Suprapubic skin (tissue), 4 donors: ENCODE measurements around the gene SEC24D. TPM values are rescaled to one million over a fixed set of nuclear protein-coding genes. Genes with fewer than 3 reads are reported as not detected.
A peak's percentile ranks its signal among the peaks of the same experiment; 100 is the strongest.

ENCODE experiments used
- DNase-seq, 2 donors: peaks; one replicate each; pipeline ENCODE4 v3.0.0-alpha.2; 2019; ENCODE audit warnings: low spot score in 2 of 2
- H3K27ac ChIP-seq: fragments of 200-600 bp; sonication (generic); one replicate; pipeline ENCODE4 v1.5.1; 2019
- H3K27me3 ChIP-seq: fragments of 200-600 bp; sonication (generic); one replicate; pipeline ENCODE4 v1.5.1; 2019
- H3K36me3 ChIP-seq: fragments of 200-600 bp; sonication (generic); one replicate; pipeline ENCODE4 v1.5.1; 2019
- H3K4me1 ChIP-seq: fragments of 200-600 bp; sonication (generic); one replicate; pipeline ENCODE4 v1.5.1; 2019
- H3K4me3 ChIP-seq: fragments of 200-600 bp; sonication (generic); one replicate; pipeline ENCODE4 v1.5.1; 2019; ENCODE audit warnings: mild to moderate bottlenecking
- H3K9me3 ChIP-seq: fragments of 200-600 bp; sonication (generic); one replicate; pipeline ENCODE4 v1.5.1; 2019
- CTCF ChIP-seq, 2 donors: fragments of 200-600 bp in 1 of 2; fragments of 450-650 bp in 1 of 2; sonication (generic) in 1 of 2; IDR thresholded peaks; one replicate each; pipeline ENCODE4 v1.5.1; 2016 to 2019; ENCODE audit warnings: antibody characterized with exemption in 2 of 2, mild to moderate bottlenecking in 1 of 2, moderate library complexity in 1 of 2
- EP300 ChIP-seq: sonication (generic); formaldehyde crosslinking; IDR thresholded peaks from one replicate; pipeline ENCODE4 v1.6.1; 2017; ENCODE audit warnings: antibody characterized with exemption
- POLR2A ChIP-seq, 2 donors: fragments of 450-650 bp; IDR thresholded peaks; one replicate each; pipeline ENCODE4 v1.6.1; 2017; ENCODE audit warnings: antibody characterized with exemption in 2 of 2, mild to moderate bottlenecking in 2 of 2, moderate library complexity in 2 of 2
- POLR2AphosphoS5 ChIP-seq, 3 donors: sonication (generic); formaldehyde crosslinking; IDR thresholded peaks; one replicate each; pipeline ENCODE4 v1.6.1; 2017; ENCODE audit warnings: antibody characterized with exemption in 3 of 3
- WGBS: methylation state at CpG from one replicate; pipeline ENCODE4 v1.1.5; 2018; 5-methylcytosine and 5-hydroxymethylcytosine counted together
- total RNA-seq, 4 donors: library from RNA; depleted of rRNA; stranded (reverse); fragments of >200 nt; gene quantifications; one replicate each; pipeline ENCODE4 v1.1.0, GENCODE V29; 2016

The SEC24D gene, protein sequence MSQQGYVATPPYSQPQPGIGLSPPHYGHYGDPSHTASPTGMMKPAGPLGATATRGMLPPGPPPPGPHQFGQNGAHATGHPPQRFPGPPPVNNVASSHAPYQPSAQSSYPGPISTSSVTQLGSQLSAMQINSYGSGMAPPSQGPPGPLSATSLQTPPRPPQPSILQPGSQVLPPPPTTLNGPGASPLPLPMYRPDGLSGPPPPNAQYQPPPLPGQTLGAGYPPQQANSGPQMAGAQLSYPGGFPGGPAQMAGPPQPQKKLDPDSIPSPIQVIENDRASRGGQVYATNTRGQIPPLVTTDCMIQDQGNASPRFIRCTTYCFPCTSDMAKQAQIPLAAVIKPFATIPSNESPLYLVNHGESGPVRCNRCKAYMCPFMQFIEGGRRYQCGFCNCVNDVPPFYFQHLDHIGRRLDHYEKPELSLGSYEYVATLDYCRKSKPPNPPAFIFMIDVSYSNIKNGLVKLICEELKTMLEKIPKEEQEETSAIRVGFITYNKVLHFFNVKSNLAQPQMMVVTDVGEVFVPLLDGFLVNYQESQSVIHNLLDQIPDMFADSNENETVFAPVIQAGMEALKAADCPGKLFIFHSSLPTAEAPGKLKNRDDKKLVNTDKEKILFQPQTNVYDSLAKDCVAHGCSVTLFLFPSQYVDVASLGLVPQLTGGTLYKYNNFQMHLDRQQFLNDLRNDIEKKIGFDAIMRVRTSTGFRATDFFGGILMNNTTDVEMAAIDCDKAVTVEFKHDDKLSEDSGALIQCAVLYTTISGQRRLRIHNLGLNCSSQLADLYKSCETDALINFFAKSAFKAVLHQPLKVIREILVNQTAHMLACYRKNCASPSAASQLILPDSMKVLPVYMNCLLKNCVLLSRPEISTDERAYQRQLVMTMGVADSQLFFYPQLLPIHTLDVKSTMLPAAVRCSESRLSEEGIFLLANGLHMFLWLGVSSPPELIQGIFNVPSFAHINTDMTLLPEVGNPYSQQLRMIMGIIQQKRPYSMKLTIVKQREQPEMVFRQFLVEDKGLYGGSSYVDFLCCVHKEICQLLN
- 10 to 100 TPM; 16.7 to 18.1 (median 18.0) TPM for total RNA-seq

DNA sequence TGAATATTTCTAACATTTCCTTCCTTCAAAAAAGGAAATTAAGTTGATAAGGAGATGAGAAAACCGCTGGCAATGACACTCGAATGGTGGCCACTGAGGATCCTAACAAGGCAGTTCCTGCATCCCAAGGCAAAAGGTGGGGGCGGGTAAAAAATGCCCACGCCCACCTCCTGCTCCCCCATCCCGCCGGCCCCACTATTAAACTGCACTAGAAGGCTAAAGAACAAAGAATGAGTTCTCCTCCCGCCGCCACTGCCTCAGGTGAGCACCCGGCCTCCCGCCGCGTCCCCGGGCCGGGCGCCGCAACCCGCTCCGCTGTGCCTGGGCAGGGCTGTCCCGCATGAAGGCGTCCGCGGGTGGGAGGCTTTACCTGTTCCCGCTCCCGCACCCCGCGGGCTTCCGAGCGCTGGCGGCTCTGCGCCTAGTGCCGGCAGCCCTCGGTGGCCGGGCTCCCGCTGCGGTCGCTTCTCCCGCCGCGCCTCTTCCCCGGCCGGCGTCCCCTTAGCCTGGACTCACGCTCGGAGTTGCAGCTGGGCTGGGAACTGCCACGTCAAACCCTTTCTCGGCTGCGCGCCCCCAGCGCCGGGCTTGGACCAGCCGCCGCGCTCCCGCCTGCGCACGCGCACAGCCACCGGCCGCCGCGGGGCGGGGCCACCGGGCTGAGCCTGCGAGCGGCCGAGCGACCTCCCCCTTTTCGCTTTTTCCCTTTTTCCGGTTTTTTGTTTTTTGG is at the start of gene SEC24D:
Gene SEC24D (minus strand): TSS at position 556 of the 730 bp plus-strand sequence. CDS start 2,430 bp downstream, outside the sequence.
- peak; percentile 89 to 93 for DNase-seq
- peak within 1 kb of the TSS; percentile 91 for H3K27ac ChIP-seq
- TF ChIP-seq POLR2AphosphoS5 (IDR thresholded peaks at IDR 0.05) (no peak), CTCF (IDR thresholded peaks at IDR 0.05) (peak in 1 of 2 donors; percentile 7), POLR2A (IDR thresholded peaks at IDR 0.05) (peak in 1 of 2 donors; percentile 73), EP300 (no peak)
- H3K4me1 ChIP-seq = peaks cover 17% of the 10 kb centered on the region
- peak within 1 kb of the TSS; percentile 97 for H3K4me3 ChIP-seq
- no peaks in the 10 kb centered on the region for H3K27me3 ChIP-seq
- no peaks in the 10 kb centered on the region for H3K36me3 ChIP-seq
- under 1% methylated on average over 49 of the region's 69 CpGs for WGBS
- H3K9me3 ChIP-seq = no peaks in the 10 kb centered on the region

- no peaks in the 10 kb centered on the region for H3K9me3 ChIP-seq
- H3K27me3 ChIP-seq = no peaks in the 10 kb centered on the region
- no peaks in the 10 kb centered on the region for H3K36me3 ChIP-seq
- TF ChIP-seq POLR2A (IDR thresholded peaks at IDR 0.05) = no peak
- no peak for TF ChIP-seq EP300
- no peak for TF ChIP-seq CTCF (IDR thresholded peaks at IDR 0.05)
- TF ChIP-seq POLR2AphosphoS5 (IDR thresholded peaks at IDR 0.05) = no peak
- WGBS = 90% methylated on average over 3 of the region's 3 CpGs
- no peak for DNase-seq
- H3K4me1 ChIP-seq = peaks cover 14% of the 10 kb centered on the region
- H3K27ac ChIP-seq = no peak overlapping the region
- no peak overlapping the region for H3K4me3 ChIP-seq
These were observed 48.8 kb upstream of the SEC24D start for GRCh38 chr4:118884716-118885115.

GRCh38 chr4:118883861-118884260 is 47.9 kb upstream of the SEC24D start:
- H3K36me3 ChIP-seq = no peaks in the 10 kb centered on the region
- no peak overlapping the region for H3K27ac ChIP-seq
- 65% methylated on average over 1 of the region's 1 CpG for WGBS
- no peaks in the 10 kb centered on the region for H3K9me3 ChIP-seq
- no peaks in the 10 kb centered on the region for H3K27me3 ChIP-seq
- H3K4me3 ChIP-seq = no peak overlapping the region
- DNase-seq = no peak
- H3K4me1 ChIP-seq = peaks cover 7% of the 10 kb centered on the region
- no peak for TF ChIP-seq EP300
- TF ChIP-seq POLR2AphosphoS5 (IDR thresholded peaks at IDR 0.05) = no peak
- no peak for TF ChIP-seq POLR2A (IDR thresholded peaks at IDR 0.05)
- TF ChIP-seq CTCF (IDR thresholded peaks at IDR 0.05) = no peak

GRCh38 chr4:118881512-118882146 is 45.7 kb upstream of the SEC24D start:
- no peaks in the 10 kb centered on the region for H3K4me1 ChIP-seq
- no peaks in the 10 kb centered on the region for H3K36me3 ChIP-seq
- 59% methylated on average over 12 of the region's 12 CpGs for WGBS
- no peaks in the 10 kb centered on the region for H3K9me3 ChIP-seq
- no peaks in the 10 kb centered on the region for H3K27me3 ChIP-seq
- no peak overlapping the region for H3K27ac ChIP-seq
- TF ChIP-seq CTCF (IDR thresholded peaks at IDR 0.05) = no peak
- no peak for TF ChIP-seq EP300
- no peak for TF ChIP-seq POLR2AphosphoS5 (IDR thresholded peaks at IDR 0.05)
- no peak for TF ChIP-seq POLR2A (IDR thresholded peaks at IDR 0.05)
- DNase-seq = no peak
- H3K4me3 ChIP-seq = no peak overlapping the region
